AG04449 (cell line): Measurements from ENCODE around the gene THAP9.
"Not testable (repeated sequence)": the region's sequence is repeated elsewhere in the genome, so short reads cannot be mapped to it uniquely, and the experiment has no call there.

Experiments used
- CTCF ChIA-PET: fragments of 350-600 bp; formaldehyde crosslinking; extraction: SDS; loops from one replicate; lab custom pipeline; 2021; ENCODE audit warnings: antibody characterized with exemption; lab: Yijun Ruan, JAX
- POLR2A ChIA-PET: fragments of 400-600, 350-600 bp; formaldehyde crosslinking; extraction: SDS; loops from one replicate; lab custom pipeline; 2020; ENCODE audit warnings: antibody characterized with exemption, inconsistent platforms; lab: Yijun Ruan, JAX
- DNase-seq: peaks from one replicate; pipeline ENCODE4 v3.0.0-alpha.2; 2010; ENCODE audit warnings: low read depth, low spot score
- H3K4me3 ChIP-seq: 2 replicates; pipeline ENCODE4 v1.5.1; 2011; ENCODE audit warnings: low read depth, mild to moderate bottlenecking, control low read depth, low read length
- TF ChIP-seq, protein P1 (sequence below): IDR thresholded peaks from one replicate; pipeline ENCODE4 v1.5.1; 2011; ENCODE audit warnings: mild to moderate bottlenecking, moderate library complexity, low read length, control low read depth, inconsistent platforms; ENCODE audit not compliant: insufficient read depth; ENCODE audit errors: missing control alignments

The THAP9 gene

DNA sequence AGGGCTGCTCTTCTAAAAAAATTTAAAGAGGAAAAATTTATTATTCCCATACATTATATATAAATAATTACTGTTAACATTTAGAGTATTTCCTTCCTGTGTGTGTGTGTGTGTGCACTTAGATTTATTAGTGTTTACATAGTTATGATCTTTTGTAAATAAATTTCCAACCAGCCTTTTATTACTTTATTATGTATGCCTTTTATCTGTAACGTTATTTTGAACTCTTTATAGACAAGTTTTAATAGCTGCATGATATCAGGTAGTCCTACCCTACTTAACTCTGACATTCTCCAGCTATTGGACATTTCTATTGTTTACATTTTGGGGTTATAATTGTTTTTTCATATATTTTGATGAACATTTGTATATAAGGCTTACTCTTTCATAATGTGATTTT is 8.8 kb downstream of the THAP9 start:
- no peak overlapping the region for H3K4me3 ChIP-seq
- TF ChIP-seq, protein P1, sequence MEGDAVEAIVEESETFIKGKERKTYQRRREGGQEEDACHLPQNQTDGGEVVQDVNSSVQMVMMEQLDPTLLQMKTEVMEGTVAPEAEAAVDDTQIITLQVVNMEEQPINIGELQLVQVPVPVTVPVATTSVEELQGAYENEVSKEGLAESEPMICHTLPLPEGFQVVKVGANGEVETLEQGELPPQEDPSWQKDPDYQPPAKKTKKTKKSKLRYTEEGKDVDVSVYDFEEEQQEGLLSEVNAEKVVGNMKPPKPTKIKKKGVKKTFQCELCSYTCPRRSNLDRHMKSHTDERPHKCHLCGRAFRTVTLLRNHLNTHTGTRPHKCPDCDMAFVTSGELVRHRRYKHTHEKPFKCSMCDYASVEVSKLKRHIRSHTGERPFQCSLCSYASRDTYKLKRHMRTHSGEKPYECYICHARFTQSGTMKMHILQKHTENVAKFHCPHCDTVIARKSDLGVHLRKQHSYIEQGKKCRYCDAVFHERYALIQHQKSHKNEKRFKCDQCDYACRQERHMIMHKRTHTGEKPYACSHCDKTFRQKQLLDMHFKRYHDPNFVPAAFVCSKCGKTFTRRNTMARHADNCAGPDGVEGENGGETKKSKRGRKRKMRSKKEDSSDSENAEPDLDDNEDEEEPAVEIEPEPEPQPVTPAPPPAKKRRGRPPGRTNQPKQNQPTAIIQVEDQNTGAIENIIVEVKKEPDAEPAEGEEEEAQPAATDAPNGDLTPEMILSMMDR = no peak
- POLR2A ChIA-PET = no interaction called here
- CTCF ChIA-PET = no interaction called here
- no peak for DNase-seq

GRCh38 chr4:82913305-82913704 is 12.8 kb downstream of the THAP9 start:
- TF ChIP-seq, protein P1 = no peak
- DNase-seq = no peak
- H3K4me3 ChIP-seq = no peak overlapping the region
- ChIA-PET POLR2A (no interaction called here), CTCF (interaction anchor here (1.1 to 2.1 kb wide), 2 partner anchors 11 to 24 kb away, joined by 3 to 5 read pairs; no protein-coding TSS in a partner anchor)

GRCh38 chr4:82913968-82914367 is 13.4 kb downstream of the THAP9 start:
- H3K4me3 ChIP-seq, POLR2A ChIA-PET, DNase-seq: not testable (repeated sequence)
- CTCF ChIA-PET = interaction anchor here (2.1 kb wide), 1 partner anchor 23 kb away, joined by 5 read pairs; no protein-coding TSS in a partner anchor

DNA sequence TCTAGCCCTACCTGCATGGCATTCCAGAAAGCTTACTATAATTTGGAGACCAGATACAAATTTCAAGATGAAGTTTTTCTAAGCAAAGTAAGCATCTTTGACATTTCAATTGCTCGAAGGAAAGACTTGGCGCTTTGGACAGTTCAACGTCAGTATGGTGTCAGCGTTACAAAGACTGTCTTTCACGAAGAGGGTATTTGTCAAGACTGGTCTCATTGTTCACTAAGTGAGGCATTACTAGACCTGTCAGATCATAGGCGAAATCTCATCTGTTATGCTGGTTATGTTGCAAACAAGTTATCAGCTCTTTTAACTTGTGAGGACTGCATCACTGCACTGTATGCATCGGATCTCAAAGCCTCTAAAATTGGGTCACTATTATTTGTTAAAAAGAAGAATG is 17.6 kb downstream of the THAP9 start:
- TF ChIP-seq, protein P1 = no peak
- H3K4me3 ChIP-seq = no peak overlapping the region
- DNase-seq = no peak
- ChIA-PET POLR2A (no interaction called here), CTCF (no interaction called here)

DNA sequence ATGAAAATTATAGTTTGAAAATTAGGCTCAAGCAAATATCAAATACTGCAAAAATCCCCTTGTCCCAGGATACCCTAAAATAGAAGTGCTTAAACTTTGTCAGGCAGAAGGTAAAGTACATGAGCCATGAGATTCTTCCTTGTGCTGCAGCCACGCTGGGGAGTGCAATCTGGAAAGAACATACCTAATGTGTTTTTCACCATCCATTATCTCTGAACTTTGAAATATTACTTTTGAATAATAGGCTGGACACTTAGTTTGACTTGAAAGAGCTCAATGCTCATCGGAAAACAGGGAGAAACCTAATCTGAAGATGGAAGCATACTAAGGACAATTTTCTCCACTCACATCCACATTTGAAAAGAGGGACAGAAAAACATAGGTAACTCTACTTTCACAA is 18.9 kb downstream of the THAP9 start:
- CTCF ChIA-PET = no interaction called here
- no peak for DNase-seq
- POLR2A ChIA-PET = no interaction called here
- no peak overlapping the region for H3K4me3 ChIP-seq
- TF ChIP-seq, protein P1 = no peak

DNA sequence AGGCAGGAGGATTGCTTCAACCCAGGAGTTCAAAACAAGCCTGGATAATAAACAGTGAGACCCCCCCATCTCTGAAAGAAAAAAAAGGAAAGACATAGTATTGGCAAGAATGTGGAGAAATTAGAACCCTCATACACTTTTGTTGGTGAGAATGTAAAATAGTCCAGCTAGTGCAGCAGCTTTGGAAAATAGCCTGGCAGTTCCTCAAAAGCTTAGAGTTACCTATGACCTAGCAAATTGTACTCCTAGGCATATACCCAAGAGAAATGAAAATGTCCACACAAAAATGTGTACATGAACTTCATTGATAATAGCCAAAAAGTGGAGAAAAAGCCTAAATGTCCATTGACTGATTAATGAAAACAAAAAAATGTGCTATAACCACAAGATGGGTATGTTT is 21.3 kb downstream of the THAP9 start:
- no peak overlapping the region for H3K4me3 ChIP-seq
- DNase-seq = no peak
- TF ChIP-seq, protein P1 = no peak
- ChIA-PET CTCF (no interaction called here), POLR2A (no interaction called here)
